ENCODE measurements around the gene MAGI1. TPM values are rescaled to one million over a fixed set of nuclear protein-coding genes. Genes with fewer than 3 reads are reported as not detected.

The MAGI1 gene
- polyA plus RNA-seq, 3 donors, result not detected

DNA sequence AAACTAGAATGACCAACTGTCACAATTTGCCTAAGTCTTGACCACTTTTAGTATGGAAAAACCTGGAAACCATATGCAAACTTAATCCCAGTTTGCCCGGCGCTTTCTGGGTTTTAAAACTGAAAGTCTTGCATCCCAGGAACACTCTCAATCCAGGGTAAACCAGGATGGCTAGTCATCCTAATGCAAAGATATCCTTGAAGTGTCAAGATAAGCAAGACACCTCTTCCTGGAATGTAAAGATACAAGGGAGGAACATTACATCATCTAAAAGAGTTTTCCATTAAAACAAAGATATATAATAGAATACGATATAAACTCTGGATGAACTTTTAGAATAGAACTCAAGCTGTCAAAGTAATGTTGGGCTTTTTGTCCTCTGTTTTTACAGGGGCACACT, 188.5 kb downstream of the MAGI1 start:
- H3K36me3 ChIP-seq (replicated peaks in 1 of 2; ENCODE audit: control insufficient read depth in 1 of 2, insufficient read depth in 2 of 2, low read length in 2 of 2), result no peaks in the 10 kb centered on the region
- peaks cover 0 to 8% (median 5%) of the 10 kb centered on the region in 7 donors for H3K9me3 Mint-ChIP-seq

DNA sequence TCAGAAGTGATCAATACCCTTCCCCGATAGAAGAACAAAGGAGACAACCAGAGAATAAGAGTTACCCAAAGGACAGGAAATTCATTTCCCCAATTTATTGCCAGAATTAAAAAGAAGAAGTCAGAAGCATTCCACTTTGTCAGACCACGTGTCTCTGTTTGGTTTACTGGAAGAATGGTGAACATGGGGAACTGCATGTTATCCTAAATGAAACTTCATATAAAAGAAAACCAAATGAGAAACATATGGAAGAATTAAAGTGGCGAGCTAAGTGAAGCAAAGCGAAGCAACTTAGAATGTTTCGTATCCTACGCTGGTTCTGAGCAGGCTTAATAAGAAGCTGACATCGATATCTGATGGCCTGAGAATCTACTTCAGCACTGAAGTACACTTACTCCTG, 190.7 kb downstream of the MAGI1 start:
- Histone ChIP-seq H3K27ac (ENCODE audit: low read depth in 1 of 2, low read length in 2 of 2) (no peak overlapping the region), H3K9me3 (replicated peaks in 1 of 2; ENCODE audit: control insufficient read depth in 1 of 2, insufficient read depth in 1 of 2, low read length in 2 of 2) (no peaks in the 10 kb centered on the region), H3K79me2 (ENCODE audit: insufficient read depth, low read length) (no peaks in the 10 kb centered on the region), H3K9ac (ENCODE audit: insufficient read depth, low read length, poor library complexity, severe bottlenecking) (no peak overlapping the region), H3K36me3 (replicated peaks in 1 of 2; ENCODE audit: control insufficient read depth in 1 of 2, insufficient read depth in 2 of 2, low read length in 2 of 2) (no peaks in the 10 kb centered on the region), H3K4me3 (replicated peaks in 1 of 3; ENCODE audit: low read depth in 2 of 3, low read length in 3 of 3) (no peak overlapping the region), H3K27me3 (ENCODE audit: control insufficient read depth in 2 of 2, insufficient read depth in 2 of 2, low read length in 2 of 2) (no peaks in the 10 kb centered on the region), H2AFZ (ENCODE audit: insufficient read depth, low read depth, low read length, poor library complexity, severe bottlenecking) (no peak overlapping the region), H3K4me1 (ENCODE audit: control insufficient read depth in 1 of 2, insufficient read depth in 2 of 2, low read length in 2 of 2) (no peaks in the 10 kb centered on the region), H3K4me2 (replicated peaks; ENCODE audit: extremely low read depth, low read length, poor library complexity, severe bottlenecking) (no peak overlapping the region), H4K20me1 (ENCODE audit: insufficient read depth, low read length) (no peaks in the 10 kb centered on the region)
- Mint-ChIP-seq H3K4me1 (no peaks in the 10 kb centered on the region), H3K27ac (no peak overlapping the region), H3K9me3 (peaks cover 0 to 13% (median 6%) of the 10 kb centered on the region in 7 donors), H3K36me3 (no peaks in the 10 kb centered on the region), H3K4me3 (no peak overlapping the region), H3K27me3 (ENCODE audit: low read depth in 3 of 3) (peaks cover 0 to 2% (median 0%) of the 10 kb centered on the region in 3 donors)
- intact Hi-C loops (cut with micrococcal nuclease), result no loop called here
- no peak for DNase-seq
- WGBS (ENCODE audit: insufficient coverage), result 100% methylated on average over 5 of the region's 7 CpGs
- TF ChIP-seq, protein P1, sequence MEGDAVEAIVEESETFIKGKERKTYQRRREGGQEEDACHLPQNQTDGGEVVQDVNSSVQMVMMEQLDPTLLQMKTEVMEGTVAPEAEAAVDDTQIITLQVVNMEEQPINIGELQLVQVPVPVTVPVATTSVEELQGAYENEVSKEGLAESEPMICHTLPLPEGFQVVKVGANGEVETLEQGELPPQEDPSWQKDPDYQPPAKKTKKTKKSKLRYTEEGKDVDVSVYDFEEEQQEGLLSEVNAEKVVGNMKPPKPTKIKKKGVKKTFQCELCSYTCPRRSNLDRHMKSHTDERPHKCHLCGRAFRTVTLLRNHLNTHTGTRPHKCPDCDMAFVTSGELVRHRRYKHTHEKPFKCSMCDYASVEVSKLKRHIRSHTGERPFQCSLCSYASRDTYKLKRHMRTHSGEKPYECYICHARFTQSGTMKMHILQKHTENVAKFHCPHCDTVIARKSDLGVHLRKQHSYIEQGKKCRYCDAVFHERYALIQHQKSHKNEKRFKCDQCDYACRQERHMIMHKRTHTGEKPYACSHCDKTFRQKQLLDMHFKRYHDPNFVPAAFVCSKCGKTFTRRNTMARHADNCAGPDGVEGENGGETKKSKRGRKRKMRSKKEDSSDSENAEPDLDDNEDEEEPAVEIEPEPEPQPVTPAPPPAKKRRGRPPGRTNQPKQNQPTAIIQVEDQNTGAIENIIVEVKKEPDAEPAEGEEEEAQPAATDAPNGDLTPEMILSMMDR (IDR thresholded peaks at IDR 0.05), result no peak

More for the DNA sequence above, 188.5 kb downstream of the MAGI1 start:
- Histone ChIP-seq H2AFZ (ENCODE audit: insufficient read depth, low read depth, low read length, poor library complexity, severe bottlenecking) (no peak overlapping the region), H4K20me1 (ENCODE audit: insufficient read depth, low read length) (no peaks in the 10 kb centered on the region), H3K9me3 (replicated peaks in 1 of 2; ENCODE audit: control insufficient read depth in 1 of 2, insufficient read depth in 1 of 2, low read length in 2 of 2) (no peaks in the 10 kb centered on the region), H3K4me3 (replicated peaks in 1 of 3; ENCODE audit: low read depth in 2 of 3, low read length in 3 of 3) (no peak overlapping the region), H3K27me3 (ENCODE audit: control insufficient read depth in 2 of 2, insufficient read depth in 2 of 2, low read length in 2 of 2) (no peaks in the 10 kb centered on the region), H3K27ac (ENCODE audit: low read depth in 1 of 2, low read length in 2 of 2) (no peak overlapping the region), H3K79me2 (ENCODE audit: insufficient read depth, low read length) (no peaks in the 10 kb centered on the region), H3K9ac (ENCODE audit: insufficient read depth, low read length, poor library complexity, severe bottlenecking) (no peak overlapping the region), H3K4me1 (ENCODE audit: control insufficient read depth in 1 of 2, insufficient read depth in 2 of 2, low read length in 2 of 2) (no peaks in the 10 kb centered on the region), H3K4me2 (replicated peaks; ENCODE audit: extremely low read depth, low read length, poor library complexity, severe bottlenecking) (no peak overlapping the region)
- no peak for DNase-seq
- Mint-ChIP-seq H3K27ac (no peak overlapping the region), H3K4me1 (no peaks in the 10 kb centered on the region), H3K27me3 (ENCODE audit: low read depth in 3 of 3) (peaks cover 0 to 2% (median 0%) of the 10 kb centered on the region in 3 donors), H3K36me3 (no peaks in the 10 kb centered on the region), H3K4me3 (no peak overlapping the region)
- TF ChIP-seq, protein P1 (IDR thresholded peaks at IDR 0.05), result no peak
- no CpG with 5 or more reads among the region's 3 CpGs for WGBS (ENCODE audit: insufficient coverage)
- intact Hi-C loops (cut with micrococcal nuclease), result no loop called here

Measured in CD14-positive monocyte (primary cell).